NCI-H2171 treated with DMSO at 0.1 percent for 48 hours (cell line): ENCODE results near the gene KRT14.
"Not testable (repeated sequence)": the region's sequence is repeated elsewhere in the genome, so short reads cannot be mapped to it uniquely, and the experiment has no call there.

Experiments
- DNase-seq: peaks from one replicate; lab custom pipeline; 2025; lab: John Stamatoyannopoulos, UW

Gene KRT14

GRCh38 chr17:41547921-41548843, 38.5 kb downstream of the KRT14 start:
- DNase-seq: peak; percentile 24

- no peak for DNase-seq
These were observed 39.3 kb downstream of the KRT14 start for GRCh38 chr17:41547378-41547841.

GRCh38 chr17:41546819-41547218, 39.9 kb downstream of the KRT14 start:
- DNase-seq: no peak

GRCh38 chr17:41545829-41546410, 40.8 kb downstream of the KRT14 start:
- DNase-seq: no peak

- no peak for DNase-seq
These were observed 41.8 kb downstream of the KRT14 start for GRCh38 chr17:41544935-41545334.

GRCh38 chr17:41544491-41544892, 42.2 kb downstream of the KRT14 start:
- peak; percentile 75 for DNase-seq

- not testable (repeated sequence) for DNase-seq
These were observed 43.9 kb downstream of the KRT14 start for GRCh38 chr17:41542786-41543185.

- DNase-seq: no peak
These were observed 44.3 kb downstream of the KRT14 start for GRCh38 chr17:41542357-41542756.

GRCh38 chr17:41540921-41541625, 45.6 kb downstream of the KRT14 start:
- no peak for DNase-seq

GRCh38 chr17:41539979-41540701, 46.6 kb downstream of the KRT14 start:
- peak; percentile 80 for DNase-seq

GRCh38 chr17:41539071-41539492, 47.6 kb downstream of the KRT14 start:
- no peak for DNase-seq

GRCh38 chr17:41538565-41538991, 48.1 kb downstream of the KRT14 start:
- no peak for DNase-seq

- DNase-seq: no peak
These were observed 48.7 kb downstream of the KRT14 start for GRCh38 chr17:41537990-41538389.

- no peak for DNase-seq
These were observed 49.1 kb downstream of the KRT14 start for GRCh38 chr17:41537614-41537954.

- no peak for DNase-seq
These were observed 49.7 kb downstream of the KRT14 start for GRCh38 chr17:41536741-41537613.

GRCh38 chr17:41535764-41536481, 50.8 kb downstream of the KRT14 start:
- DNase-seq: no peak

- peak; percentile 12 for DNase-seq
These were observed 51.7 kb downstream of the KRT14 start for GRCh38 chr17:41534899-41535546.

- DNase-seq: no peak
These were observed 53.1 kb downstream of the KRT14 start for GRCh38 chr17:41533613-41534012.

GRCh38 chr17:41532947-41533570, 53.6 kb downstream of the KRT14 start:
- DNase-seq: no peak
